ENCODE results near the gene PRKCSH.
"Not testable (repeated sequence)": the region's sequence is repeated elsewhere in the genome, so short reads cannot be mapped to it uniquely, and the experiment has no call there.

Gene PRKCSH

GRCh38 chr19:11435057-11435832, at the start of gene PRKCSH, which contains the start of gene ODAD3:
Gene PRKCSH, plus strand, starts transcription at chr19:11435635. Its CDS starts 483 bp downstream, at chr19:11436118.
Gene ODAD3, minus strand, starts transcription at chr19:11435121. Its CDS starts 105 bp downstream, at chr19:11435016.
- peak; percentile 100 for DNase-seq (ENCODE audit: low read depth, low spot score)

- no peak for DNase-seq (ENCODE audit: low read depth, low spot score)
Measured at GRCh38 chr19:11387162-11388034, 48.0 kb upstream of the PRKCSH start.

GRCh38 chr19:11390359-11390758, 45.1 kb upstream of the PRKCSH start:
- no peak for DNase-seq (ENCODE audit: low read depth, low spot score)

GRCh38 chr19:11390933-11391680, 44.3 kb upstream of the PRKCSH start:
- no peak for DNase-seq (ENCODE audit: low read depth, low spot score)

- DNase-seq (ENCODE audit: low read depth, low spot score): no peak
Measured at GRCh38 chr19:11397089-11397610, 38.3 kb upstream of the PRKCSH start.

GRCh38 chr19:11399667-11400066, 35.8 kb upstream of the PRKCSH start:
- no peak for DNase-seq (ENCODE audit: low read depth, low spot score)

- DNase-seq (ENCODE audit: low read depth, low spot score): no peak
Measured at GRCh38 chr19:11400798-11401197, 34.6 kb upstream of the PRKCSH start.

GRCh38 chr19:11401808-11402543, 33.5 kb upstream of the PRKCSH start:
- no peak for DNase-seq (ENCODE audit: low read depth, low spot score)

- DNase-seq (ENCODE audit: low read depth, low spot score): no peak
Measured at GRCh38 chr19:11404588-11405222, 30.7 kb upstream of the PRKCSH start.

GRCh38 chr19:11405846-11406643, 29.4 kb upstream of the PRKCSH start:
- DNase-seq (ENCODE audit: low read depth, low spot score): no peak

GRCh38 chr19:11406703-11407236, 28.7 kb upstream of the PRKCSH start:
- DNase-seq (ENCODE audit: low read depth, low spot score): not testable (repeated sequence)

- no peak for DNase-seq (ENCODE audit: low read depth, low spot score)
Measured at GRCh38 chr19:11408591-11408990, 26.8 kb upstream of the PRKCSH start.

- DNase-seq (ENCODE audit: low read depth, low spot score): peak; percentile 48
Measured at GRCh38 chr19:11410682-11411081, 24.8 kb upstream of the PRKCSH start.

GRCh38 chr19:11414544-11414943, 20.9 kb upstream of the PRKCSH start:
- DNase-seq (ENCODE audit: low read depth, low spot score): no peak

GRCh38 chr19:11416346-11417052, 18.9 kb upstream of the PRKCSH start:
- DNase-seq (ENCODE audit: low read depth, low spot score): no peak

GRCh38 chr19:11418094-11418548, 17.3 kb upstream of the PRKCSH start:
- DNase-seq (ENCODE audit: low read depth, low spot score): no peak

- DNase-seq (ENCODE audit: low read depth, low spot score): peak; percentile 12
Measured at GRCh38 chr19:11418549-11419506, 16.6 kb upstream of the PRKCSH start, which contains the start of gene RGL3. Gene RGL3, minus strand, starts transcription at chr19:11419314. Its CDS starts 36 bp downstream, at chr19:11419278.

Data from astrocyte of the hippocampus (primary cell).